Activated CD4-positive, alpha-beta T cell treated with anti-CD3 and anti-CD28 coated beads, Interleukin-2, amount 50 U/mL, for 4 hours (primary cell): ENCODE results near the gene CDIP1.

Experiments used
- DNase-seq, 2 experiments: peaks; one replicate each; pipeline ENCODE4 v3.0.0-alpha.2; 2020

CDIP1 gene

DNA sequence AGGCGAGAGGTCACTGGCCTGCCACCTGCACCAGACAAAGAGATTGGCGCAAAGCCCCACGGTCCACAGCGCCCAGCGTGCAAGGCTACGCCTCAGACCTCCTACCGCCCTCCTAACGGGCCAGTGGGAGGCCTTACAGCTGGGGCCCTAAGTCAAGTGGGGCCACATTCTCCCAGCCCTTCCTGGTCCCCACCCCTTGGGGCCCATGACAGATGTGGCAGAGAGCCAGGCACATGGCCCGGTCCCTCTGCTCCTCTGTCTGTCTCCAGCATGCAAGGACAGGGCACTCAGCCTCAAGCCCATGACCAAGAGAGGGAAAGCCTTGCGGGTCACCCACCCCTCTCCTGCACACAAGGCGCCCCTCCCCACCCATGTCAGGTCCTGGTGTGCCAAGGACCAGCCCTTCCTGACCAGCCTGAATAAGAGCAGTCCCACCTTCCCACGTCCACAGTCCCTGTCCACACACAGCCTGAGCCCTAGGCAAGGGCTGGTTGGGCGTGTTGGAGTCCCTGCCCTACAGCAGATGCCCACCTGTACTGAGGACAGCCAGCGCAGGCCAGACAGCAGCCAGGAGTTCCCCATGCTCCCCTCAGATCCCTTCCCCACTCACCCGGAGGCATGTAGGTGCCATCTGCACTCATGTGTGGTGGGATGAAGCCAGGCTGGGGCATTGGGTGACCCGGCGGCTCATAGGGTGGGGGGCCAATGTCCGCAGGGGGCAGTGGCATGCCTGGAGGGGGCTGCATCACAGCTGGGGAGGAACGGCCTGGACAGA lies 25.3 kb downstream of the CDIP1 start:
- DNase-seq, result no peak

DNA sequence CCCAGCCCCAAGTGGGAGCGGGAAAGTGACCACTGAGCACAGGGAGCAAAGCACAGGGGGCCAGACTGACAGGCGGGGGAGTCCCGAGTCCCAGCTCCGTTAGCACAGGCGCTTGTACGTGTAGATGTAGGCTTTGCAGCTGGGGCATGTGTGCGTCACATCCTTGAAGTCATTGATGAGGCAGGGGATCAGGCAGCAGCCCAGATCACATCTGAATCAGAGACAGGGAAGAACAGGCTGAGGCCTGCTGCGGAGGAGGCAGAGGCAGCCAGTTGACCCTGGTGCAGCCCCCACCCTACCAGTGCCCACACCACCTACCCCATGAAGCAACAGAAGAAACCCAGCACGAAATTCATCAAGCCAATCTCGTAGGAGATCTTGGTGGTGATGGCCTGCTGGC lies 26.1 kb downstream of the CDIP1 start:
- DNase-seq, result no peak

DNA sequence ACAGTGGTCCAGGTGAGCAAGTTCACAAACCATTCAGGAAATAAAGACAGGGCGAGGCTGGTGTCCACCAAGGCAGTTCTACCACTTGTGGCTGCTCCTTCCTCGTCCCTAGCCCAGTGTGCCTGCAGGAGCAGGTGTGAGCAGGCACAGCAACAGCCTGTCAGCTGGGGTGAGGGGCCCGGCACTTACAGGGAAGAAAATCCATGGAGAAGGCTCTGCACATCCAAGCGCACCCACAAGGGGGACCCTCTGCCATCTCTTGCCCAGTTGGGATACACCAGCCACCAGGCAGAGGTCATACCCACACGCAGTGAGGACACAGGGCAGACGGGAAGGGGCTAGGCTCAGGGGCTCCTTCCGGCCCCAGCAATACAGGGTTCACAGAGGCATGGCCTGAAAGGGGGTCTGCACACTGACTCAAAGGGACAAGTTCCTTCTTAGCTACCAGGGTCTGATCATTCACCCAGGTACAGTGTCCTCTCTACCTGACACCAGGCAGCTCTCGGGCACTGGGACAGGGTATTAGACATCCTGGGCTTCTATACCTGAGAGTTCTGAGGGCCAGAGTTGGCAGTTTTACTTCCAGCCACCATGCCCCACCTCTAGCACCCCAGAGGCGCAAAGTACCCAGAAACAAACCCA lies 27.0 kb downstream of the CDIP1 start:
- DNase-seq, result no peak

DNA sequence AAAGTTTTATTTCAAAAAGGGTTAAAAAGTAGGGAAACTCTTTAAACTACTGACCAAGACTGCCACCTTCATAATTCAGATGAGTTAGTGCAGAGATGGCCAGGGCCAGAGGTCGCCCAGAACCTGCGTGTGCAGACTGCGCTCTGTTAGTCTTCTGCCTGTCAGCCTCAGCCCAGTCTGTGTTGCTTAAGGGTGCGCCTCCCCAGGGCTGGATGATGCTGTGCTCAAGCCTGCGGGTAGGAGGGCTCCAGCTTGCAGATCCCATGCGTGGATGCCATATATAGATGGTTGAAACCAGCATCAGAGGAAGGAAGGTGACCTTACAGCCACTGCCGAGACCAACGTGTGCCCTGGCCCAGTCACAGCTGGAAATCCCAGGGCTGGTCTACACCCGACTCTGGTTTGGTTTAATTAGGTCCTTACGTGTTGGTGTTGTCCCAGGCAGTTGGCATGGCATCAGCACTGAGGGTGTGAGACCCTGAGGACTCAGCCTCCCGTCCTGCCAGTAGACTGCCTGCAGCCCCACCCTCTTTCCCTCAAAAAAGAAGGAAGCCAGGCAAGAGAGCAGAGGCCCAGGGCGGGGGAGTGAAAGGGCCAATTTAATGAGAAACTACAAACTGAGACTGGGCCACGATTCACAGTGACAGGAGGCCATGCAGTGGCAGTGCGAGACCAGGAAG lies 27.7 kb downstream of the CDIP1 start:
- DNase-seq, result no peak

DNA sequence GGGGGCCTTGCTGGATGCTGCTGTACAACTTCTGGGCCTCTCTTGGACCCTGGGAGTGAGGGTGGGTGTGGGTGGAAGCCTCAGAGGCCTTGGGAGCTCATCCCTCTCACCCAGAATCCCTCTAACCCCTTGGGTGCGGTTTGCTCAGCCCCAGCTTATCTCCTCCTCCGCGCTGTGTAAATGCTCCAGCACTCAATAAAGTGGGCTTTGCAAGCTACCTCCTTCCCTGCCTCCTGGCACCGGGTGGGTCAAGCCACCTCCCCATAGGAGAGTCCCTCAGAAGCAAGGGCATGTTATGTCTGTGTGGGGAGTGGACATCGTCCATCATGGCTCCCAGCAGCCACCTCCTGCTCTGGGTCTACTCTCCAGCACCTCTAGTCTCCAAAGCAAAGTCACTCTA lies 28.4 kb downstream of the CDIP1 start:
- DNase-seq, result no peak

DNA sequence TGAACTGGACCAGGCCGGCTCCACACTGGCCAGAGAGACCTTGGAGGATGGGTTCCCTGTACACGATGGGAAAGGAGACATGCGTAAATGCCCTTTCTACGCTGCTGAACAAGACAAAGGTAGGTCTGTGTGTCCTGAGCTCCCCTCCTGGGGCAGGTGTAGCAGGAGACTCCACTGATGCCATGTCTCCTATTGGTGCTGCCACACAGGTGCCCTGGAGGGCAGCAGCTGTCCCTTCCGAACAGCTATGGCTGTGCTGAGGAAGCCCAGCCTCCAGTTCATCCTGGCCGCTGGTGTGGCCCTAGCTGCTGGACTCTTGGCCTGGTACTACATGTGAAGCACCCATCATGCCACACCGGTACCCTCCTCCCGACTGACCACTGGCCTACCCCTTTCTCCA lies 29.2 kb downstream of the CDIP1 start:
- no peak for DNase-seq

DNA sequence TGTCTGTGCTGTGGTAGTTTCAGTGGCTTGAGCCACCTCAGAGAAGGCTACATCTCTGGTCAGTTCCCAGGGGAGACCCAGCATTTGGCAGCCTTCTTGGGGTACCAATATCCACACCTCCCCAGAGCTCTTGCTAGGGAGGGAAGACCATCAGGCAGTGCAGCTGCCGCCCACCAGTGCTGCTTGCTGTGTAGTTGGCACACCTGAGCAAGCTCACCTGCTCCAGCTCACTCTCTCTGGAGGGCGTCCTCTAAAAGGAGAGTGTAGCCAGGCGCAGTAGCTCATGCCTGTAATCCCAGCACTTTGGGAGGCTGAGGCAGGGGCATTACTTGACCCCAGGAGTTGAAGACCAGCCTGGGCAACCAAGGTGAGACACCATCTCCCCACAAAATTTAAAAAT lies 29.8 kb downstream of the CDIP1 start:
- DNase-seq, result no peak

DNA sequence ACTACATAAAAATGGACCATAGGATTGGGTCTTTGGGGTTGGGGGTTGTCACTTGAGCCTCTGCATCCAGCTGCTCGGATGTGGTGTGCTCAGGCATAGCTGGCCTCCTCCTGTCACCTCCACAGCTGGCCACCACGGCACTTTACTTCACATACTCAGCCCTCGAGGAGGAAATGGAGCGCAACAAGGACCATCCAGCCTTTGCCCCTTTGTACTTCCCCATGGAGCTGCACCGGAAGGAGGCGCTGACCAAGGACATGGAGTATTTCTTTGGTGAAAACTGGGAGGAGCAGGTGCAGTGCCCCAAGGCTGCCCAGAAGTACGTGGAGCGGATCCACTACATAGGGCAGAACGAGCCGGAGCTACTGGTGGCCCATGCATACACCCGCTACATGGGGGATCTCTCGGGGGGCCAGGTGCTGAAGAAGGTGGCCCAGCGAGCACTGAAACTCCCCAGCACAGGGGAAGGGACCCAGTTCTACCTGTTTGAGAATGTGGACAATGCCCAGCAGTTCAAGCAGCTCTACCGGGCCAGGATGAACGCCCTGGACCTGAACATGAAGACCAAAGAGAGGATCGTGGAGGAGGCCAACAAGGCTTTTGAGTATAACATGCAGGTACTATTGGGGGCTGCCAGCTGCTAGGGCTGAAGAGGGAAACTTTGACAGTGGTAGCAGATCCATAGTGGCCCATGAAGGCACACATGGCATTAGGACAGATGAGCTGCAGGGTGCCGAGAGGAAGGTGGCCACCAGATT lies 30.8 kb downstream of the CDIP1 start:
- no peak for DNase-seq

DNA sequence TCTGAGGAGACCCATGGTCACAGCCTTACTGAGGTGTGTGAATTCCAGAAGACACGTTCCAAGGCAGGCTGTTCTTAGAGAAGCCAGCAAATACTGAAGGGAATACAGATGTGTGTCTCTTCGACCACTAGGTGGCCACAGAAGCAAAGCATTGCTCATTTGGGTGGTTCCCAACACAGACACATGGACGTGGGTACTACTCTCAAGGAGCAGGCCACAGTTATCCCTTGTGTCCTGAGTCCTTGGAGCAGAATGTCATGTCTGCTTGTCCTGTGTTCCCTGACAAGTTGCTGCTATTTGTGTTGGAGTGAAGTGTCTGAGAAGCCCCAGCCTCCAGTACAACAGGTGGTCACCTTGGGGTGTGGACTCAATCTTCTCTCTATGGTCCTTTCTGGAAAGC lies 32.1 kb downstream of the CDIP1 start:
- DNase-seq, result peak; percentile 49 to 53

DNA sequence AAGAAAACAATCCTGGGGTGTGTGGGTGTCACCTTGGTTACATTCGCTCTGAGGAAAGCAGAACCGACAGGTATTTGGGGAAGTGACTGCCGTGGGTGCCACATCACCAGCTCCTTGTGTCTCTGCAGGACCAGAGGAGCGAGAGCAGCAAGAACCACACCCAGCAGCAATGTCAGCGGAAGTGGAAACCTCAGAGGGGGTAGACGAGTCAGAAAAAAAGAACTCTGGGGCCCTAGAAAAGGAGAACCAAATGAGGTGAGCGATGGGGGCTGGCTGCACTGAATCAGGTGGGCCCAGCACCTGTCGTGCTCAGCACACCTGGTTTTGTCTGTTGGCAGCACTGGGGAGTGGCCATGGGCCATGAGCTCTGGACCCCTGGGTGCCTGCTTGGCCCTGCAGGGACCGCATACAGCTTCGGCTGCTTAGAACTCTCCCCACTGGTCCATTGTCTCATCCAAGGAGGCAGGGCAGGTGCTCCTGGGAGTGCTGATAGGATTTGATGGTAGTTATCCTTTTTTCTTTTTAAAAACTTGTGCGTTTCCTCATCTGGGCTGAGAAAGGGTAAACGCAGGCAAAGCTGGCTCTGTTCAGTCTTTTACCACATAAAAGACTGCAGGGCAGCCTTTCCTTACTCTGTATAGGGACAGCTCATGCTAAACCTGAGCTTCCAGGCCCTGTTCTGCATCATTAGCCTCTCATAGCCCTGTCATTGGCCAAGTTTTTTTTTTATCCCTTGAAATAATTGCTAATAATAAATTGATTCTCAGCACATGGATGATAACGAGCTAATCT lies 33.0 kb downstream of the CDIP1 start:
- peak; percentile 64 to 67 for DNase-seq

DNA sequence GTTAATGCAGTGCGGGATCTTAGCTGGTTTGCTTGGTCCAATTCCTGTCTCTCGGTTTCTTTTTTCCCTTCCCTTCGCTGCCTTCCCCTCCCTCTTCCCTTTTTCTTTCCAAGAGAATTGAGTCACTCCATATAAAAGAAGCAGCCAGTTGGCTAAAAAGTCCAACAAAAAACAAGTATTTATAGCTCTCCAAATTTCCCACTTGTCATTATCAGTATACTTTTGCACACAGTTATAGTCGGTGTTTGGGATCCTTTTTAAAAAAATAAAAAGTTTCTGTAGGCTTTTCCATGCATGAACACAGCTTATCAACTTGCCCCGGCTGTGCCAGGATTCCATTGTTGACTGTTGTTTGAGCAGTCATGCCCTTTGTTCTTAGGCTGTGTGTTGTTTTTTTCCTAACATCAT lies 37.5 kb downstream of the CDIP1 start:
- DNase-seq, result no peak

DNA sequence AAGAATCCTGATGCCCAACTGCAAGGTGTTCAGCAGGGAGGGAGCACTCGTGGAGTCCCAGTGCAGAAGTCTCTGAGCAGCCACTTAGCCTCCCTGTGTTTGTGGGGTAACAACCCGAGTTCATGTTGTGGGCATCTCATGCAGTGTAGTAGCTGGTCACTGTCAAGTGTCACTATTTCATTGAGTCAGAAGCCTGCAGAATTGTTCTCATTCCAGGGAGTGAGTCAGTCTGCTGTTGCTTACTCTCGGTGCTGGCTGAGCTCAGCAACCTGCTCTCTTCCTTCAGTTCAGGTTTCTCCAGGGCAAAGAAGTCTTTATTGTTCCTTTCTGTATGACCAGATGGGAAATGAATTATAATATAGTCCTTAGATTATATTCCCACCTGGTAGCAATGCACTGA lies 38.3 kb downstream of the CDIP1 start:
- no peak for DNase-seq

DNA sequence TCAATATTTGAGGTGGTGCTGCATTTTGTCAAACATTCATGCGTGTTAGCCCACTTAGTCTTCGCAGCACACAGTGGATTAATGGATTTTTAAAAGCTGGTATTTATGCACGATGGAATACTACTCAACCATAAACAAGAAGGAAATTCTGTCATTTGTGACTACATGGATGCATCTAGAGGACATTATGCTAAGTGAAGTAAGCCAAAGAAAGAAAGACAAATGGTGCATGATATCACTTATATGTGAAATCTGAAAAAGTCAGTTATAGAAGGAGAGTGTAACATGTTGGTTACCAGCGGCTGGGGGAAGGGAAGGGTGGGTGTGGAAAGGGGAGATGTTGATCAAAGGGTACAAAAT lies 39.4 kb downstream of the CDIP1 start:
- DNase-seq, result no peak

DNA sequence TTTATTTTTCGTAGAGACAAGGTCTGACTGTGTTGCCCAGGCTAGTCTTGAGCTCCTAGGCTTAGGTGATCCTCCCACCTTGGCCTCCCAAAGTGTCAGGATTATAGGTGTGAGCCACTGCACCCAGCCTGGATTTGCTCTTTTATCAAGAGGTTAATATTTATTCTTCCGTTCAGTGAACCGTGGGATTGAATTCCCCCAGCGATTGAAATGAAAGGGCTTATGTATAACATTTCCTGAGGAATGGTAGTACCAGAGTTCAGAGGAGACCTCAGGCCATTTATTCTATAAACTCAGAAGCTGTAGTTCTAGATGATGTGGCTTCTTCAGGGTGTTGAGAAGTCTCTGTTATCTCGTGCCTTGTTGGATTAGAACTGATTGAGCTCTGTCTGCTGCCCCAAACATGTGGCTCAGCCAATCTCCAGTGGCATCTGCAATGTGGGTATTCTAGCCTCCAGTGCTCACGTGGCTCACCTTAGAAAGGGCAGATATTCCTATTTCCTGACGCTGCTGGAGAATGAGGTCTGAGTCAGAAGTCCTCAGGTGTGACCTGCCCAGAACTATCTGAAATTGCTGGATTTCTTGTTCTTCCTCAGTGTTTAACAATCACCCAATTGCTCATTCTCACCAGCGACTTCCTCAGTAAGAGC lies 39.9 kb downstream of the CDIP1 start:
- no peak for DNase-seq

DNA sequence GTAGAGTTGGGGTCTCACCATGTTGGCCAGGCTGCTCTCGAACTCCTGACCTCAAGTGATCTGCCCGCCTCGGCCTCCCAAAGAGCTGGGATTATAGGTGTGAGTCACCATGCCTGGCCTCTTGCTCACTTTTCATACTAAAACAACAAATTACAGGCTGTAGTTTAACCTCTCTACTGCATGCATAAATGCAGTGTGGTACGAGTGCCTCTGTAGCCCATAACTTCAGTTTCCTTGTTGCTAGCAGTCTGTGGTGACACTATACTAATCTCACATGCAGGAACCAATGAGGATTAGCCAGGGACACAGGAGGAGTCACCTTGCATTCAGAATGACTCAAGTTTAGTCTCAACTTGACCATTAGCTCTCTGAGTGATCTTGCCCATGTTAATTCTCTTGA lies 42.3 kb downstream of the CDIP1 start:
- no peak for DNase-seq

DNA sequence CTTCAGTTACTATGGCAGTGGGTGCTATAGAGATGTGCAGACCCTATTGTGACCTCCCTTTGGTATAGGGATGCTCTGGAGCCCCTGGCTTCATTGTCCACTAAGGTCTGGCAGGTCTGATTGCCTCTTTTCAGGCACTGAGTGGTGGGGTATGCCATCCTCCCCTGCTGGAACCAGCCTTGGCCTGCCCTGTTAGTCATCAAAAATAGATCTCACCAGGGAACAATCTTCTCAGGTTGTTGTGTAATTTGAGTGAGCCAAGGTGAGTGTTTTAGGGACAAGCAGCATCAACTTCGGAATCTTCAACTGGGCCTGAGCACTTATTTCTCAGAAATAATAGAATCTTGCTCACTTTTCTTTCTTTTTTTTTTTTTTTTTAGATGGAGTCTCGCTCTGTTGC lies 42.8 kb downstream of the CDIP1 start:
- DNase-seq, result no peak

DNA sequence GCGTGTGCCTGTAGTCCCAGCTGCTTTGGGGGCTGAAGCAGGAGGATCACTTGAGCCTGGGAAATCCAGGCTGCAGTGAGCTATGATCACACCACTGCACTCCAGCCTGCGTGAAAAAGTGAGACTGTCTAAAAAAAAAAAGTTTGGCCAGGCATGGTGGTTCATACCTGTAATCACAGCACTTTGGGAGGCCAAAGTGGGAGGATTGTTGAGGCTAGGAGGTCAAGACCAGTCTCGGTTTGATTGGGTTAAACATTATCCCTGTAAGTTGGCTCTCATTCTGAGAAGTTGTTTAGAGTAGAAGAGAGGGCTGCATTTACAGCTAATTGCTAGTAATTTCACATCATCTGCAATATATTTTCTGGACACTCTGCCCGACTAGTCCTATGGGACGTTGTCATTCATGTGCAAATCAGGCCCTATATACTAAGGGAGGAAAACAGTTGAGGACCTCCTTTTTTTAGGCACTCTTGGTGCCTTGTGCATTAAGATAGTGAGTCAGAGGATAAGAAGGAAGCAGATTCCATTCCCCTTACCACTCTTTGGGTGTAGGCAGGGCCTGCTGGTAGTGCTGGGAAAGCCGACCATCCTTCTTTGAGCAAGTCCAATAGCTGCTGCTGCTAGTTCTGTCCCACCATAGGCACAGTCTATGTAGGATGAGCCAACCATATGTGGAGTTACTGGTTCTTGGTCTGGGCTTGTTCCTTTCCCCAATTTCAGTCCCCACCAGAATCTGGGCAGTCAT lies 43.7 kb downstream of the CDIP1 start:
- DNase-seq, result no peak

DNA sequence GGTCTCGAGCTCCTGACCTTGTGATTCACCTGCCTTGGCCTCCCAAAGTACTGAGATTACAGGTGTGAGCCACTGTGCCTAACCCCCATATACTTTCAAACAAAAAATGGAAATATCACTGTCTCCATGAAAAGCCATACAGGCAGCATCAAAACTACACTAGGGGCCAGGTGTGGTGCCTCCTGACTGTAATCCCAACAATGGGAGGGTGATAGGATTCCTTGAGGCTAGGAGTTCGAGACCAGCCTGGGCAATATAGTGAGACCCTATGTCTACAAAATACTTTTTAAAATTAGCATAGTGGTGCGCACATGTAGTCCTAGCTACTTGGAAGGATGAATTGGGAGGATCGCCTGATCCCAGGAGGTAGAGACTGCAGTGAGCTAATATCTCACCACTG lies 46.7 kb downstream of the CDIP1 start:
- DNase-seq, result no peak

DNA sequence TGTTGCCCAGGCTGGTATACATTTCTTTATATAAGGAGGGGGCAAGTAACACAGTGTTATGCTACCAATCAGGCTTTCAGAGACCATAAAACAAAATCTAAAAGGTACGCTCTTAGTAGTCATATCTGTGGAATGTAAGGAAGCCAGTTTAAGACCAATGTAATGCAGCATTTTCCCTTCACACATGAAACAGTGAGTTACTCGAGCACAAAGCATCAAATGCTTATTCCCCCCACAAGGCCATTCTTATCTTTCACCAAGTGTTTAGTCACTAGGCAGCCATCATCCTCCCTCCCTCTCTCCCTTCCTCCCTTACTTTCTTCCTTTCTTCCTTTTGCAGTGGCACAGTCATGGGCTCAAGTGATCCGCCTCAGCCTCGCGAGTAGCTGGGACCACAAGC lies 49.5 kb downstream of the CDIP1 start:
- DNase-seq, result no peak

DNA sequence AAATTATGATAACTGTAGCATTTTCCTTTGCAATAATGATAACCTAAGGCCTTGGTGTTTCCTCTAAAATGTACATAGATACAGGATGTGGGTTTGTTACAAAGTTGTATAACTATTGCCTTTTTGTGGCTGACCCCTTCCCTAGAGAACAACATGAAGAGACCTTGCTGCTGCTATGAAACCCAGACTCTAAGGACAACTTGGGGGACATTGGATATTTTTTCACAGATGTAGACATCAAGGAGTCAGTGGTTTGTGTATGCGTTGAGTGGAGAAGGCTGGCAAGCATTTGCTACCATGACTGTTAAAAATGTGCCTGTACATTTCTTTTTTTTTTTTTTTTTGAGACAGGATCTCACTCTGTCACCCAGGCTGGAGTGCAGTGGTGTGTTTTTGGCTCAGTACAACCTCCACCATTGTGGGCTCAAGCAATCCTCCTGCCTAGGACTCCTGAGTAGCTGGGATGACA lies 50.0 kb downstream of the CDIP1 start:
- no peak for DNase-seq

DNA sequence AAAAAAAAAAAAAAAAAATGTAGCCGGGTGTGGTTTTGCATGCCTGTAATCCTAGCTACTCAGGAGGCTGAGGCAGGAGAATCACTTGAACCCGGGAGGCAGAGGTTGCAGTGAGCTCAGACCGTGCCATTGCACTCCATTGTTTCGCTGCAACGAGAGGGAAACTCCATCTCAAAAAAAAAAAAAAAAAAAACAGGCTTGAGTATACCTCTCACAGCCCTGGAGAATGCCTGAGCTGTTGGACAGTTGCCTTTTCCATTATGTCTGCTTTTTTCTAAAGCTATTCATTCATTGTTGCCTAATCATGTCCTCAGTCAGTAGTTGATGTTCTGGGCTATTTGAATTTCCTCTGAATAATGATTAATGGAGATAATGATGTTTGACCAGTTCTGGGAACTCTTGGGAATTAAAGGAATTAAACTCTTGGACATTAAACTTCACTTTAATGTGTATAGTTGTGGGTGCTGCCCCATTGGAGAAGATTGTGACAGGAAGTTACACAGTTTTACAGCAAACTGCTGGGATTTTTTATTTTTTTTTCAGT lies 50.5 kb downstream of the CDIP1 start:
- DNase-seq, result no peak
